HepG2 (cell line): ENCODE results near the gene CCDC121. TPM values are rescaled to one million over a fixed set of nuclear protein-coding genes. Genes with fewer than 3 reads are reported as not detected.
A peak's percentile ranks its signal among the peaks of the same experiment; 100 is the strongest.

ENCODE experiments used
- CREM ChIP-seq, 2 experiments: sonication (generic) in 1 of 2; formaldehyde crosslinking in 1 of 2; IDR thresholded peaks; 2 replicates each; pipeline versions ENCODE4 v1.4.0 to v1.6.1; 2016 to 2020; ENCODE audit warnings: antibody characterized with exemption in 1 of 2, mild to moderate bottlenecking in 1 of 2, missing genetic modification reagents in 1 of 2
- KAT2B ChIP-seq: fragments of 150-350 bp; IDR thresholded peaks from 2 replicates; pipeline ENCODE4 v1.6.1; 2014; ENCODE audit warnings: low read depth, low read length, borderline replicate concordance
- MAFK ChIP-seq, 2 experiments: IDR thresholded peaks in 1 of 2; conservative IDR thresholded peaks in 1 of 2; 2 replicates each; pipeline ENCODE4 v1.6.1; 2011; ENCODE audit warnings: improper control_type of control experiment in 2 of 2, low read length in 2 of 2
- MBD4 ChIP-seq: IDR thresholded peaks from 2 replicates; pipeline ENCODE4 v1.6.1; 2012; ENCODE audit warnings: low read length, inconsistent platforms, borderline replicate concordance
- MXI1 ChIP-seq: IDR thresholded peaks from 3 replicates; pipeline ENCODE4 v1.6.1; 2012; ENCODE audit warnings: low read depth, low read length, inconsistent platforms, borderline replicate concordance
- PCBP1 ChIP-seq: fragments of 200-400 bp; formaldehyde crosslinking; IDR thresholded peaks from 2 replicates; pipeline ENCODE4 v1.6.1; 2017; ENCODE audit warnings: mild to moderate bottlenecking, low read depth, low read length, borderline replicate concordance
- RORA ChIP-seq: sonication (generic); formaldehyde crosslinking; IDR thresholded peaks from 2 replicates; pipeline ENCODE4 v1.5.0; 2020; ENCODE audit warnings: mild to moderate bottlenecking, missing genetic modification reagents, moderate library complexity
- SKIL ChIP-seq: sonication (generic); formaldehyde crosslinking; IDR thresholded peaks from 2 replicates; pipeline ENCODE4 v1.8.0; 2022; ENCODE audit warnings: missing genetic modification reagents, mild to moderate bottlenecking, moderate library complexity, borderline replicate concordance
- SP4 ChIP-seq: sonication (generic); formaldehyde crosslinking; IDR thresholded peaks from 2 replicates; pipeline ENCODE4 v1.8.1; 2023; ENCODE audit warnings: mild to moderate bottlenecking, missing genetic modification reagents
- TEAD3 ChIP-seq: optimal IDR thresholded peaks from 2 replicates; pipeline ENCODE3; 2016; ENCODE audit warnings: borderline replicate concordance
- YEATS4 ChIP-seq: sonication (generic); formaldehyde crosslinking; IDR thresholded peaks from 2 replicates; pipeline ENCODE4 v1.4.0; 2020; ENCODE audit warnings: missing genetic modification reagents, borderline replicate concordance
- ZFP37 ChIP-seq: sonication (generic); formaldehyde crosslinking; IDR thresholded peaks from 2 replicates; pipeline ENCODE4 v1.4.0; 2020; ENCODE audit warnings: missing genetic modification reagents, borderline replicate concordance
- ZFP62 ChIP-seq: sonication (generic); formaldehyde crosslinking; IDR thresholded peaks from 2 replicates; pipeline ENCODE4 v1.4.0; 2020; ENCODE audit warnings: missing genetic modification reagents
- ZMYM3 ChIP-seq: sonication (generic); formaldehyde crosslinking; IDR thresholded peaks from 2 replicates; pipeline ENCODE4 v1.5.1; 2020; ENCODE audit warnings: mild to moderate bottlenecking, missing genetic modification reagents
- ZNF225 ChIP-seq: sonication (generic); formaldehyde crosslinking; IDR thresholded peaks from 2 replicates; pipeline ENCODE4 v1.4.0; 2020; ENCODE audit warnings: mild to moderate bottlenecking, missing genetic modification reagents
- ZNF280B ChIP-seq: sonication (generic); formaldehyde crosslinking; IDR thresholded peaks from 2 replicates; pipeline ENCODE4 v1.5.0; 2020; ENCODE audit warnings: missing genetic modification reagents, mild to moderate bottlenecking, borderline replicate concordance
- ZNF280D ChIP-seq: sonication (generic); formaldehyde crosslinking; IDR thresholded peaks from 2 replicates; pipeline ENCODE4 v1.5.1; 2020; ENCODE audit warnings: mild to moderate bottlenecking, missing genetic modification reagents
- ZNF354B ChIP-seq: sonication (generic); formaldehyde crosslinking; IDR thresholded peaks from 2 replicates; pipeline ENCODE4 v1.8.0; 2022; ENCODE audit warnings: mild to moderate bottlenecking, missing genetic modification reagents
- ZNF563 ChIP-seq: sonication (generic); formaldehyde crosslinking; IDR thresholded peaks from 2 replicates; pipeline ENCODE4 v1.8.0; 2022; ENCODE audit warnings: mild to moderate bottlenecking, moderate library complexity, missing genetic modification reagents
- polyA plus RNA-seq, 8 experiments: library from polyadenylated mRNA; depleted of rRNA in 3 of 8; stranded (reverse) in 7 of 8; unstranded in 1 of 8; fragments of >200 nt; fragmentation: Illumina TruSeq in 4 of 8; extraction: Trizol in 4 of 8; gene quantifications; 2 replicates each; pipeline versions ENCODE4 v1.2.1 to v1.2.3, GENCODE V29; 2011 to 2016; ENCODE audit warnings: low read depth in 4 of 8, missing spikeins in 1 of 8, mixed read lengths in 1 of 8; ENCODE audit not compliant: insufficient read depth in 1 of 8
- total RNA-seq, 5 experiments: library from RNA; depleted of rRNA; stranded (reverse); fragments of >200 nt; fragmentation: Illumina TruSeq; extraction: Trizol; gene quantifications; 2 replicates each; pipeline ENCODE4 v1.2.3, GENCODE V29; 2016; ENCODE audit warnings: low read depth in 1 of 5
- TF ChIP-seq, protein P1 (sequence below): IDR thresholded peaks from 2 replicates; pipeline ENCODE4 v1.6.1; 2016; ENCODE audit warnings: mild to moderate bottlenecking

The CCDC121 gene
- total and polyA plus RNA-seq, 2 of the 13 experiments (the other 11 are each of a cell fraction or from before 2014, with no cell fraction given), result 1.9 to 3.0 TPM

DNA sequence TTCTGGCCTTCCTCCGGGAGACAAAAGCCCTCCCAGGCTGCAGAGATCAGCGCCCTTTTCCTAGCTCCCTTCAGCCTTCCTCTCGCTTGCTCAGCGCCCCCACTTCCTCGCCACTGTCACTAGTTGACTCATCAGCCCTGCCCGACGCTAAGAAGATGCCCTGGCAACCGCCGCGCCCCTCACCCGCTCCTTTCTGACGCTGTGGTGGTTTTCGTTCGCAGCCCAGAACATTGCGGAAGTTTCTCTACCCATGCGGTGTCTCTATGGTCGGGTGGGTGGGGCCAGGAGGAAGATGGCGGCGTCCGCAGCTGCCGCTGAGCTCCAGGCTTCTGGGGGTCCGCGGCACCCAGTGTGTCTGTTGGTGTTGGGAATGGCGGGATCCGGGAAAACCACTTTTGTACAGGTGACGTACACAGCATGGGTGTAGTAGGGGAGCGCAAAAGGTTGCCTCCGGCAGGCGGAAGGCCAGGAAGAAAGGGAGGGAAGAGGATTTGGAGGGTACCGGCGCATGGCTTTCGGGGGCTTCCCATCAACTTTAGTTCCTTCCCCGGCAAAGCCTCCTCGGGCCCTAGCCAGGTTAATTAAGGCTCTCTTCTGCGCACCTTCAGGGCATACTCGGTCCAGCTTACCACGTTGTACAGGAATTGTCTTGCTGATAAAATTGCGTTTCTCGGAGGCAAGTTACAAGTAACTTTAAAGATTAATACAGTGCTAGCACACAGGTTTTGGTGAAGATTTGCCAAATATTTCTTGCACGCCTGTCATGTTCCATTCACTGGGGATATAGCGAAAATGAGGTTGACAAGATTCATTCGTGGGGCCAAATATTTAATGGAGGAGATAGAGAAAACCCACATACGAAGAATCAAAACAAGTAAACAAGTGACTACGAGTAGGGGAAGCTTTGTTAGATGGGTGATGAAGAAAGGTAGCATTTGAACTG is at the start of gene CCDC121, which contains the start of gene GPN1 (continued):
- TF ChIP-seq ZNF280D (CRISPR knock-in tag) (peak; percentile 93), PCBP1 (peak; percentile 90; the same call in 1 of the 2 replicates), MAFK (conservative IDR thresholded peaks at IDR 0.05 in 1 of 2, IDR thresholded peaks at IDR 0.05 in 1 of 2; ENCODE audit: low read length in 2 of 2) (no peak), ZNF563 (CRISPR knock-in tag) (peak; percentile 89), TEAD3 (CRISPR knock-in tag) (peak; percentile 78), MBD4 (no peak), ZFP62 (CRISPR knock-in tag) (no peak), YEATS4 (CRISPR knock-in tag) (peak; percentile 93), ZNF354B (CRISPR knock-in tag) (no peak), SKIL (peak; percentile 24; the same call in 1 of the 2 replicates), RORA (CRISPR knock-in tag) (no peak), ZNF225 (peak; percentile 96), KAT2B (no peak), ZFP37 (CRISPR knock-in tag) (peak; percentile 47; the same call in 1 of the 2 replicates), CREM (IDR thresholded peaks at IDR 0.05) (peak; percentile 73), CREM (CRISPR knock-in tag; IDR thresholded peaks at IDR 0.05) (peak; percentile 21; the same call in 1 of the 2 replicates), MXI1 (peak; percentile 98; the same call in 2 of the 3 replicates), ZNF280B (CRISPR knock-in tag) (peak; percentile 85), SP4 (peak; percentile 82), ZMYM3 (CRISPR knock-in tag) (no peak)
- TF ChIP-seq, protein P1, sequence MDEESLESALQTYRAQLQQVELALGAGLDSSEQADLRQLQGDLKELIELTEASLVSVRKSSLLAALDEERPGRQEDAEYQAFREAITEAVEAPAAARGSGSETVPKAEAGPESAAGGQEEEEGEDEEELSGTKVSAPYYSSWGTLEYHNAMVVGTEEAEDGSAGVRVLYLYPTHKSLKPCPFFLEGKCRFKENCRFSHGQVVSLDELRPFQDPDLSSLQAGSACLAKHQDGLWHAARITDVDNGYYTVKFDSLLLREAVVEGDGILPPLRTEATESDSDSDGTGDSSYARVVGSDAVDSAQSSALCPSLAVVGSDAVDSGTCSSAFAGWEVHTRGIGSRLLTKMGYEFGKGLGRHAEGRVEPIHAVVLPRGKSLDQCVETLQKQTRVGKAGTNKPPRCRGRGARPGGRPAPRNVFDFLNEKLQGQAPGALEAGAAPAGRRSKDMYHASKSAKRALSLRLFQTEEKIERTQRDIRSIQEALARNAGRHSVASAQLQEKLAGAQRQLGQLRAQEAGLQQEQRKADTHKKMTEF, result peak; percentile 71
